ENCODE results near the gene DCDC2C.
"Not testable (repeated sequence)": the region's sequence is repeated elsewhere in the genome, so short reads cannot be mapped to it uniquely, and the experiment has no call there.

The DCDC2C gene

DNA sequence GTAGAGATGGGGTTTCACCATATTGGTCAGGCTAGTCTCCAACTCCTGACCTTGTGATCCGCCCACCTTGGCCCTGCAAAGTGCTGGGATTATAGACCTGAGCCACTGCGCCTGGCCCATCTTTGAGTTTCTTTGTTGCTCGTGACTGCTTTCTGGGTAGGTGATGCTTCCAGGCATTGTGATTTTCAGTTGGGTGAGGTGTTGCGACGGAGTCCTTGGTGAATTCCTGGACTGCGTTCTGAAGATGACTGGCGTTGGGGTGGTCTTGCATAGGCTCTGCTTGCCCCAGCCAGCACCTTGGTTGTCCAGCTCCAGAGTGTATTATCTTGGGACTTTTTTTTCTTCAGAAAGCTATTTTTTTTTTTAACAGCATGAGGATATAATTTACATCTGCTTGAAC, 103.4 kb downstream of the DCDC2C start:
- Histone ChIP-seq H3K9me3 (ENCODE audit: insufficient read depth, low read depth, low read length) (no peaks in the 10 kb centered on the region), H3K4me2 (ENCODE audit: low read depth, low read length, poor library complexity, severe bottlenecking) (no peak overlapping the region), H3K4me1 (ENCODE audit: insufficient read depth, low read length, poor library complexity, severe bottlenecking) (no peaks in the 10 kb centered on the region), H3K4me3 (ENCODE audit: low read length, poor library complexity, severe bottlenecking) (no peak overlapping the region), H3K27me3 (ENCODE audit: insufficient read depth, low read length, poor library complexity, severe bottlenecking) (no peaks in the 10 kb centered on the region), H4K20me1 (ENCODE audit: insufficient read depth, low read length, poor library complexity, severe bottlenecking) (no peaks in the 10 kb centered on the region), H3F3A (ENCODE audit: low read depth) (no peaks in the 10 kb centered on the region), H3K36me3 (ENCODE audit: insufficient read depth, low read length) (no peaks in the 10 kb centered on the region), H3K9ac (ENCODE audit: low read depth, low read length, poor library complexity, severe bottlenecking) (no peak overlapping the region), H3K79me2 (ENCODE audit: insufficient read depth, low read length) (no peaks in the 10 kb centered on the region), H2AFZ (ENCODE audit: low read length) (no peak overlapping the region), H3K9me2 (replicated peaks; ENCODE audit: low read depth, low read length) (no peaks in the 10 kb centered on the region)
- TF ChIP-seq, protein P1, sequence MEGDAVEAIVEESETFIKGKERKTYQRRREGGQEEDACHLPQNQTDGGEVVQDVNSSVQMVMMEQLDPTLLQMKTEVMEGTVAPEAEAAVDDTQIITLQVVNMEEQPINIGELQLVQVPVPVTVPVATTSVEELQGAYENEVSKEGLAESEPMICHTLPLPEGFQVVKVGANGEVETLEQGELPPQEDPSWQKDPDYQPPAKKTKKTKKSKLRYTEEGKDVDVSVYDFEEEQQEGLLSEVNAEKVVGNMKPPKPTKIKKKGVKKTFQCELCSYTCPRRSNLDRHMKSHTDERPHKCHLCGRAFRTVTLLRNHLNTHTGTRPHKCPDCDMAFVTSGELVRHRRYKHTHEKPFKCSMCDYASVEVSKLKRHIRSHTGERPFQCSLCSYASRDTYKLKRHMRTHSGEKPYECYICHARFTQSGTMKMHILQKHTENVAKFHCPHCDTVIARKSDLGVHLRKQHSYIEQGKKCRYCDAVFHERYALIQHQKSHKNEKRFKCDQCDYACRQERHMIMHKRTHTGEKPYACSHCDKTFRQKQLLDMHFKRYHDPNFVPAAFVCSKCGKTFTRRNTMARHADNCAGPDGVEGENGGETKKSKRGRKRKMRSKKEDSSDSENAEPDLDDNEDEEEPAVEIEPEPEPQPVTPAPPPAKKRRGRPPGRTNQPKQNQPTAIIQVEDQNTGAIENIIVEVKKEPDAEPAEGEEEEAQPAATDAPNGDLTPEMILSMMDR (conservative IDR thresholded peaks at IDR 0.05; ENCODE audit: low read length) = no peak
- TF ChIP-seq EZH2phosphoT487 (IDR thresholded peaks at IDR 0.05; ENCODE audit: borderline replicate concordance) = no peak

GRCh38 chr2:3807853-3808252, 104.5 kb downstream of the DCDC2C start:
- no peaks in the 10 kb centered on the region for H4K20me1 ChIP-seq (ENCODE audit: insufficient read depth, low read length, poor library complexity, severe bottlenecking)
- H3K27me3 ChIP-seq (ENCODE audit: insufficient read depth, low read length, poor library complexity, severe bottlenecking) = no peaks in the 10 kb centered on the region
- H3K9ac ChIP-seq (ENCODE audit: low read depth, low read length, poor library complexity, severe bottlenecking) = no peak overlapping the region
- TF ChIP-seq, protein P1 (conservative IDR thresholded peaks at IDR 0.05; ENCODE audit: low read length) = no peak
- TF ChIP-seq EZH2phosphoT487 (IDR thresholded peaks at IDR 0.05; ENCODE audit: borderline replicate concordance) = no peak
- no peaks in the 10 kb centered on the region for H3K9me3 ChIP-seq (ENCODE audit: insufficient read depth, low read depth, low read length)
- no peaks in the 10 kb centered on the region for H3K36me3 ChIP-seq (ENCODE audit: insufficient read depth, low read length)
- no peak overlapping the region for H2AFZ ChIP-seq (ENCODE audit: low read length)
- H3K9me2 ChIP-seq (replicated peaks; ENCODE audit: low read depth, low read length) = no peaks in the 10 kb centered on the region
- H3K4me1 ChIP-seq (ENCODE audit: insufficient read depth, low read length, poor library complexity, severe bottlenecking) = no peaks in the 10 kb centered on the region
- no peaks in the 10 kb centered on the region for H3F3A ChIP-seq (ENCODE audit: low read depth)
- no peak overlapping the region for H3K4me3 ChIP-seq (ENCODE audit: low read length, poor library complexity, severe bottlenecking)
- H3K4me2 ChIP-seq (ENCODE audit: low read depth, low read length, poor library complexity, severe bottlenecking) = no peak overlapping the region
- H3K79me2 ChIP-seq (ENCODE audit: insufficient read depth, low read length) = no peaks in the 10 kb centered on the region

DNA sequence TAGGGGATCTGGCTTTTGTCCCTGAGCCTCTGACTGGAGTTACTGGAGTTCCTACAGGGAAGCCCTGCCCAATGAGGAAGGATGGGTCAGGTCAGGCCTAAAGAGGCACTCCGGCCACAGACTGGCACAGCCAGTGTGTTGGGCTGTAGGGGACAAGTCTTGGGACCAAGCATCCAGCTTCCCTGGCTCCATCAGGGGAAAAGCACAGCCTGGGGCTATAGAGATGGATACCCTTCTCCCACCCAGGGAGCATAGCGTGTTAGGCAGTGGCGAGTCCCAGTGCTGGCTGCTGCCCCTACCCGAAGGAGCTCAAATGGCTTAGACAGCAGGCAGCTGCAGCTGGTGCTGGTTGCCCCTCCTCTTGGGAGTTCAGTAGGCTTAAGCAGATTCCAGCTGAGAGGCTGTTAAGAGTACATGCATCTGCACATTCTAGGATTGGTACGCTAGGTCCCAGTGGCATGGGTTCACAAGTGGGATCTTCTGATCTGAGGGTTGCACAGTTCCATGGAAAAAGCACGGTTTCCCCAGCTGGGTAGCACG, 111.4 kb downstream of the DCDC2C start:
- H3K9me3 ChIP-seq (ENCODE audit: insufficient read depth, low read depth, low read length) = no peaks in the 10 kb centered on the region
- no peak overlapping the region for H3K4me2 ChIP-seq (ENCODE audit: low read depth, low read length, poor library complexity, severe bottlenecking)
- no peaks in the 10 kb centered on the region for H3F3A ChIP-seq (ENCODE audit: low read depth)
- no peak overlapping the region for H2AFZ ChIP-seq (ENCODE audit: low read length)
- no peaks in the 10 kb centered on the region for H4K20me1 ChIP-seq (ENCODE audit: insufficient read depth, low read length, poor library complexity, severe bottlenecking)
- no peaks in the 10 kb centered on the region for H3K27me3 ChIP-seq (ENCODE audit: insufficient read depth, low read length, poor library complexity, severe bottlenecking)
- H3K79me2 ChIP-seq (ENCODE audit: insufficient read depth, low read length) = no peaks in the 10 kb centered on the region
- TF ChIP-seq, protein P1 (conservative IDR thresholded peaks at IDR 0.05; ENCODE audit: low read length) = no peak
- no peak for TF ChIP-seq EZH2phosphoT487 (IDR thresholded peaks at IDR 0.05; ENCODE audit: borderline replicate concordance)
- H3K9ac ChIP-seq (ENCODE audit: low read depth, low read length, poor library complexity, severe bottlenecking) = no peak overlapping the region
- no peaks in the 10 kb centered on the region for H3K9me2 ChIP-seq (replicated peaks; ENCODE audit: low read depth, low read length)
- no peaks in the 10 kb centered on the region for H3K36me3 ChIP-seq (ENCODE audit: insufficient read depth, low read length)
- no peak overlapping the region for H3K4me3 ChIP-seq (ENCODE audit: low read length, poor library complexity, severe bottlenecking)
- H3K4me1 ChIP-seq (ENCODE audit: insufficient read depth, low read length, poor library complexity, severe bottlenecking) = no peaks in the 10 kb centered on the region

GRCh38 chr2:3817144-3817543, 113.8 kb downstream of the DCDC2C start:
- H3K4me1 ChIP-seq (ENCODE audit: insufficient read depth, low read length, poor library complexity, severe bottlenecking); H3K79me2 ChIP-seq (ENCODE audit: insufficient read depth, low read length); H4K20me1 ChIP-seq (ENCODE audit: insufficient read depth, low read length, poor library complexity, severe bottlenecking); H3F3A ChIP-seq (ENCODE audit: low read depth); H3K9ac ChIP-seq (ENCODE audit: low read depth, low read length, poor library complexity, severe bottlenecking); H2AFZ ChIP-seq (ENCODE audit: low read length); H3K27me3 ChIP-seq (ENCODE audit: insufficient read depth, low read length, poor library complexity, severe bottlenecking); H3K9me3 ChIP-seq (ENCODE audit: insufficient read depth, low read depth, low read length); H3K9me2 ChIP-seq (replicated peaks; ENCODE audit: low read depth, low read length); H3K4me3 ChIP-seq (ENCODE audit: low read length, poor library complexity, severe bottlenecking); H3K4me2 ChIP-seq (ENCODE audit: low read depth, low read length, poor library complexity, severe bottlenecking); H3K36me3 ChIP-seq (ENCODE audit: insufficient read depth, low read length): not testable (repeated sequence)
